ENCODE results near the gene PER1. TPM values are rescaled to one million over a fixed set of nuclear protein-coding genes. Genes with fewer than 3 reads are reported as not detected.

The PER1 gene
- total RNA-seq, 1 donor from 2014 or later, result 34.5 TPM

GRCh38 chr17:8096541-8096940, 55.7 kb downstream of the PER1 start:
- no peak for DNase-seq (ENCODE audit: low read depth)

- DNase-seq (ENCODE audit: low read depth), result no peak
Measured at GRCh38 chr17:8095361-8095760, 56.8 kb downstream of the PER1 start.

GRCh38 chr17:8091033-8091687, 61.0 kb downstream of the PER1 start:
- DNase-seq (ENCODE audit: low read depth), result no peak

Other genes starting within 250 kb of the PER1 start
- gene RNF227, start 236.1 kb downstream of the PER1 start, total RNA-seq, result 1.0 and 4.7 TPM in 2 replicates
- 0.20 TPM in 1 of 2 replicates, not detected in the other for gene KCNAB3, start 222.5 kb downstream of the PER1 start, total RNA-seq
- 37.9 and 95.1 TPM in 2 replicates for gene TRAPPC1, start 220.5 kb downstream of the PER1 start, total RNA-seq
- 18.0 and 25.4 TPM in 2 replicates for gene CNTROB, start 220.2 kb downstream of the PER1 start, total RNA-seq
- gene GUCY2D, start 149.8 kb downstream of the PER1 start, total RNA-seq, result not detected in 2 replicates
- 0.20 and 2.1 TPM in 2 replicates for gene ALOX15B, start 113.3 kb downstream of the PER1 start, total RNA-seq
- gene ALOX12B, start 64.7 kb downstream of the PER1 start, total RNA-seq, result not detected in 2 replicates
- 0.17 TPM in 1 of 2 replicates, not detected in the other for gene ALOXE3, start 33.9 kb downstream of the PER1 start, total RNA-seq
- gene HES7, start 28.3 kb downstream of the PER1 start, total RNA-seq, result not detected in 2 replicates
- 2.6 and 6.2 TPM in 2 replicates for gene VAMP2, start 10.5 kb upstream of the PER1 start, total RNA-seq
- gene TMEM107, start 24.0 kb upstream of the PER1 start, total RNA-seq, result 22.7 and 24.0 TPM in 2 replicates
- 11.5 and 12.9 TPM in 2 replicates for gene BORCS6, start 37.8 kb upstream of the PER1 start, total RNA-seq
- 1.0 and 27.8 TPM in 2 replicates for gene AURKB, start 58.2 kb upstream of the PER1 start, total RNA-seq
- gene CTC1, start 95.7 kb upstream of the PER1 start, total RNA-seq, result 3.5 and 12.7 TPM in 2 replicates
- gene PFAS, start 96.9 kb upstream of the PER1 start, total RNA-seq, result 19.3 and 23.7 TPM in 2 replicates
- gene RANGRF, start 136.3 kb upstream of the PER1 start, total RNA-seq, result 5.4 and 6.6 TPM in 2 replicates
- 0.35 and 1.3 TPM in 2 replicates for gene SLC25A35, start 143.0 kb upstream of the PER1 start, total RNA-seq
- 0.05 TPM in 1 of 2 replicates, not detected in the other for gene ARHGEF15, start 157.8 kb upstream of the PER1 start, total RNA-seq
- gene ODF4, start 187.4 kb upstream of the PER1 start, total RNA-seq, result not detected in 2 replicates
- 4,087 and 4,717 TPM in 2 replicates for gene RPL26, start 230.8 kb upstream of the PER1 start, total RNA-seq
- not detected in 2 replicates for gene RNF222, start 245.4 kb upstream of the PER1 start, total RNA-seq